IMR-90 (cell line): ENCODE results near the gene RNF141. TPM values are rescaled to one million over a fixed set of nuclear protein-coding genes. Genes with fewer than 3 reads are reported as not detected.

Source experiments
- ATAC-seq: fragments of 200-7000 bp; cut with Tn5 transposase; 2 replicates; pipeline ENCODE4 v1.9.1; 2020; ENCODE audit warnings: low read depth, mild to moderate bottlenecking, moderate library complexity
- BruUV-seq: library from RNA; stranded (reverse); fragments of 400-500 nt; replicated peaks from 2 replicates; lab custom pipeline; 2021; lab: Mats Ljungman, UMichigan
- CTCF ChIA-PET: fragments of 300-600 bp; formaldehyde crosslinking; extraction: SDS; loops from one replicate; lab custom pipeline; 2021; ENCODE audit warnings: antibody characterized with exemption; lab: Yijun Ruan, JAX
- POLR2A ChIA-PET: fragments of 300-600 bp; sonication (Branson Sonifier 250); formaldehyde crosslinking; loops from one replicate; lab custom pipeline; 2022; ENCODE audit warnings: antibody characterized with exemption; ENCODE audit not compliant: unreplicated experiment; lab: Charles Lee
- DNase-seq: peaks from one replicate; pipeline ENCODE4 v3.0.0; 2013
- H2AFZ ChIP-seq: replicated peaks from 2 replicates; pipeline ENCODE3; 2013; ENCODE audit warnings: low read length, mild to moderate bottlenecking; ENCODE audit not compliant: poor library complexity
- H2AK5ac ChIP-seq: 2 replicates; pipeline ENCODE4 v1.6.1; 2013; ENCODE audit warnings: low read depth, low read length, inconsistent platforms
- H2AK9ac ChIP-seq: replicated peaks from 2 replicates; pipeline ENCODE3; 2013; ENCODE audit warnings: mild to moderate bottlenecking, low read depth, low read length, moderate library complexity; ENCODE audit not compliant: poor library complexity
- H2BK120ac ChIP-seq: 2 replicates; pipeline ENCODE4 v1.6.1; 2013; ENCODE audit warnings: low read depth, low read length, inconsistent platforms
- H2BK15ac ChIP-seq: 3 replicates; pipeline ENCODE4 v1.6.1; 2013; ENCODE audit warnings: low read depth, low read length, inconsistent platforms
- H2BK20ac ChIP-seq: 2 replicates; pipeline ENCODE4 v1.6.1; 2013; ENCODE audit warnings: low read depth, mild to moderate bottlenecking, inconsistent platforms, low read length, moderate library complexity
- H2BK5ac ChIP-seq: 2 replicates; pipeline ENCODE4 v1.6.1; 2013; ENCODE audit warnings: mild to moderate bottlenecking, low read depth, low read length, inconsistent platforms; ENCODE audit not compliant: poor library complexity, severe bottlenecking
- H3K14ac ChIP-seq: replicated peaks from 2 replicates; pipeline ENCODE4 v1.6.1; 2013; ENCODE audit warnings: low read depth, low read length, inconsistent platforms
- H3K18ac ChIP-seq: 2 replicates; pipeline ENCODE4 v1.6.1; 2013; ENCODE audit warnings: low read depth, low read length, control low read depth
- H3K23ac ChIP-seq: 2 replicates; pipeline ENCODE4 v1.6.1; 2013; ENCODE audit warnings: low read depth, low read length, inconsistent platforms
- H3K27ac ChIP-seq: 2 replicates; pipeline ENCODE4 v1.5.1; 2013; ENCODE audit warnings: mild to moderate bottlenecking, control low read depth, low read length; ENCODE audit not compliant: insufficient read depth
- H3K27me3 ChIP-seq: 2 replicates; pipeline ENCODE4 v1.6.1; 2013; ENCODE audit warnings: low read length; ENCODE audit not compliant: control insufficient read depth, insufficient read depth
- H3K36me3 ChIP-seq: 2 replicates; pipeline ENCODE4 v1.6.1; 2013; ENCODE audit warnings: low read length, mixed read lengths; ENCODE audit not compliant: control insufficient read depth, insufficient read depth
- H3K4ac ChIP-seq: 2 replicates; pipeline ENCODE4 v1.6.1; 2013; ENCODE audit warnings: low read depth, low read length, inconsistent platforms
- H3K4me1 ChIP-seq: 2 replicates; pipeline ENCODE4 v1.6.1; 2013; ENCODE audit warnings: low read length, mixed read lengths; ENCODE audit not compliant: control insufficient read depth, insufficient read depth
- H3K4me2 ChIP-seq: 2 replicates; pipeline ENCODE4 v1.6.1; 2013; ENCODE audit warnings: low read depth, mild to moderate bottlenecking, control low read depth, low read length, moderate library complexity
- H3K4me3 ChIP-seq: 2 replicates; pipeline ENCODE4 v1.5.1; 2013; ENCODE audit warnings: low read depth, mild to moderate bottlenecking, control low read depth, low read length, moderate library complexity; ENCODE audit not compliant: insufficient read depth
- H3K56ac ChIP-seq: 2 replicates; pipeline ENCODE4 v1.6.1; 2013; ENCODE audit warnings: low read length, inconsistent platforms; ENCODE audit not compliant: insufficient read depth; ENCODE audit errors: extremely low read depth
- H3K79me1 ChIP-seq, 2 experiments: 2 replicates each; pipeline ENCODE4 v1.6.1; 2013; ENCODE audit warnings: low read length in 2 of 2, inconsistent platforms in 1 of 2, low read depth in 1 of 2
- H3K9ac ChIP-seq: 2 replicates; pipeline ENCODE4 v1.6.1; 2013; ENCODE audit warnings: low read depth, low read length, control low read depth
- H3K9me1 ChIP-seq: 2 replicates; pipeline ENCODE4 v1.6.1; 2013; ENCODE audit warnings: low read length, inconsistent platforms; ENCODE audit not compliant: insufficient read depth
- H3K9me3 ChIP-seq: 2 replicates; pipeline ENCODE4 v1.6.1; 2013; ENCODE audit warnings: low read length; ENCODE audit not compliant: control insufficient read depth, insufficient read depth
- H4K20me1 ChIP-seq: 2 replicates; pipeline ENCODE4 v1.6.1; 2013; ENCODE audit warnings: low read length, inconsistent platforms; ENCODE audit not compliant: insufficient read depth
- H4K5ac ChIP-seq: 2 replicates; pipeline ENCODE4 v1.6.1; 2013; ENCODE audit warnings: mild to moderate bottlenecking, low read depth, low read length, control low read depth
- H4K8ac ChIP-seq, 2 experiments: 2 replicates each; pipeline ENCODE4 v1.6.1; 2013; ENCODE audit warnings: low read depth in 2 of 2, low read length in 2 of 2, control low read depth in 1 of 2, inconsistent platforms in 1 of 2
- H4K91ac ChIP-seq: 2 replicates; pipeline ENCODE4 v1.6.1; 2013; ENCODE audit warnings: low read depth, low read length, inconsistent platforms; ENCODE audit not compliant: insufficient read depth
- BHLHE40 ChIP-seq: fragments of 150-350 bp; IDR thresholded peaks from 2 replicates; pipeline ENCODE4 v1.6.1; 2016; ENCODE audit warnings: mild to moderate bottlenecking, low read depth, low read length
- CEBPB ChIP-seq: IDR thresholded peaks from 2 replicates; pipeline ENCODE4 v1.6.1; 2012; ENCODE audit warnings: low read depth, low read length, improper control_type of control experiment
- CHD1 ChIP-seq: IDR thresholded peaks from 2 replicates; pipeline ENCODE4 v1.6.1; 2012; ENCODE audit warnings: low read depth, low read length, improper control_type of control experiment
- FOS ChIP-seq: fragments of 150-350 bp; IDR thresholded peaks from 2 replicates; pipeline ENCODE4 v1.6.1; 2016; ENCODE audit warnings: low read depth, low read length
- MAFK ChIP-seq: IDR thresholded peaks from 2 replicates; pipeline ENCODE4 v1.6.1; 2012; ENCODE audit warnings: low read depth, low read length, improper control_type of control experiment
- MAZ ChIP-seq: IDR thresholded peaks from 2 replicates; pipeline ENCODE4 v1.6.1; 2012; ENCODE audit warnings: low read depth, mild to moderate bottlenecking, low read length, improper control_type of control experiment, moderate library complexity, borderline replicate concordance
- MXI1 ChIP-seq: IDR thresholded peaks from 2 replicates; pipeline ENCODE4 v1.6.1; 2012; ENCODE audit warnings: low read depth, mild to moderate bottlenecking, low read length, moderate library complexity, borderline replicate concordance
- NFE2L2 ChIP-seq: fragments of 150-350 bp; IDR thresholded peaks from 2 replicates; pipeline ENCODE4 v1.6.1; 2016; ENCODE audit warnings: low read depth, mild to moderate bottlenecking, low read length
- POLR2A ChIP-seq: IDR thresholded peaks from 2 replicates; pipeline ENCODE4 v1.6.1; 2012; ENCODE audit warnings: mild to moderate bottlenecking, low read depth, low read length
- RAD21 ChIP-seq: IDR thresholded peaks from 2 replicates; pipeline ENCODE4 v1.6.1; 2012; ENCODE audit warnings: low read length, improper control_type of control experiment
- RCOR1 ChIP-seq: IDR thresholded peaks from 2 replicates; pipeline ENCODE4 v1.6.1; 2012; ENCODE audit warnings: mild to moderate bottlenecking, low read length, improper control_type of control experiment; ENCODE audit not compliant: insufficient replicate concordance
- RFX5 ChIP-seq: IDR thresholded peaks from 2 replicates; pipeline ENCODE4 v1.8.0; 2012; ENCODE audit warnings: low read depth, mild to moderate bottlenecking, low read length, moderate library complexity
- SMC3 ChIP-seq: fragments of 150-350 bp; IDR thresholded peaks from 2 replicates; pipeline ENCODE4 v1.6.1; 2016; ENCODE audit warnings: low read depth, mild to moderate bottlenecking, antibody characterized with exemption, low read length, moderate library complexity
- WGBS, 2 experiments: methylation state at CpG; one replicate each; pipeline versions ENCODE4 v1.1.5 to v1.1.7; 2013; ENCODE audit warnings: missing lambda C conversion rate in 2 of 2; ENCODE audit not compliant: insufficient read length in 1 of 2; ENCODE audit errors: extremely low coverage in 2 of 2; 5-methylcytosine and 5-hydroxymethylcytosine counted together
- dilution Hi-C: fragments of 300-500 bp; cut with HindIII; formaldehyde crosslinking; loops from one replicate; pipeline ENCODE4 v1.14.3; 2018; ENCODE audit warnings: low sequenced_read_pairs; ENCODE audit not compliant: unreplicated experiment
- in situ Hi-C: fragments of 300-500 bp; cut with MboI; formaldehyde crosslinking; loops from 3 replicates; pipeline ENCODE4 v1.14.3; 2019; ENCODE audit warnings: low sequenced_read_pairs, inconsistent platforms, mixed read lengths
- intact Hi-C: fragments of 100-400 bp; cut with micrococcal nuclease; formaldehyde crosslinking; loops from 2 replicates; pipeline ENCODE4 v1.10.0; 2022
- polyA plus RNA-seq, 3 experiments: library from polyadenylated mRNA; depleted of rRNA; stranded (reverse); fragments of >200 nt; gene quantifications; 2 replicates each; pipeline ENCODE4 v1.2.3, GENCODE V29; 2012; ENCODE audit warnings: low replicate concordance in 1 of 3
- total RNA-seq: library from RNA; depleted of rRNA; stranded (reverse); fragments of >200 nt; gene quantifications from 2 replicates; pipeline ENCODE4 v1.2.3, GENCODE V29; 2012
- TF ChIP-seq, protein P1 (sequence below): fragments of 150-350 bp; IDR thresholded peaks from 2 replicates; pipeline ENCODE4 v1.6.1; 2017; ENCODE audit warnings: mild to moderate bottlenecking, antibody characterized with exemption, low read length, low read depth
- TF ChIP-seq, protein P2 (sequence below): conservative IDR thresholded peaks from 2 replicates; pipeline ENCODE4 v1.5.1; 2012; ENCODE audit warnings: mild to moderate bottlenecking, low read depth, low read length, improper control_type of control experiment

RNF141 gene
- total and polyA plus RNA-seq, 2 of the 4 experiments (the other 2 are of a cell fraction), result 13.8 to 18.6 TPM

DNA sequence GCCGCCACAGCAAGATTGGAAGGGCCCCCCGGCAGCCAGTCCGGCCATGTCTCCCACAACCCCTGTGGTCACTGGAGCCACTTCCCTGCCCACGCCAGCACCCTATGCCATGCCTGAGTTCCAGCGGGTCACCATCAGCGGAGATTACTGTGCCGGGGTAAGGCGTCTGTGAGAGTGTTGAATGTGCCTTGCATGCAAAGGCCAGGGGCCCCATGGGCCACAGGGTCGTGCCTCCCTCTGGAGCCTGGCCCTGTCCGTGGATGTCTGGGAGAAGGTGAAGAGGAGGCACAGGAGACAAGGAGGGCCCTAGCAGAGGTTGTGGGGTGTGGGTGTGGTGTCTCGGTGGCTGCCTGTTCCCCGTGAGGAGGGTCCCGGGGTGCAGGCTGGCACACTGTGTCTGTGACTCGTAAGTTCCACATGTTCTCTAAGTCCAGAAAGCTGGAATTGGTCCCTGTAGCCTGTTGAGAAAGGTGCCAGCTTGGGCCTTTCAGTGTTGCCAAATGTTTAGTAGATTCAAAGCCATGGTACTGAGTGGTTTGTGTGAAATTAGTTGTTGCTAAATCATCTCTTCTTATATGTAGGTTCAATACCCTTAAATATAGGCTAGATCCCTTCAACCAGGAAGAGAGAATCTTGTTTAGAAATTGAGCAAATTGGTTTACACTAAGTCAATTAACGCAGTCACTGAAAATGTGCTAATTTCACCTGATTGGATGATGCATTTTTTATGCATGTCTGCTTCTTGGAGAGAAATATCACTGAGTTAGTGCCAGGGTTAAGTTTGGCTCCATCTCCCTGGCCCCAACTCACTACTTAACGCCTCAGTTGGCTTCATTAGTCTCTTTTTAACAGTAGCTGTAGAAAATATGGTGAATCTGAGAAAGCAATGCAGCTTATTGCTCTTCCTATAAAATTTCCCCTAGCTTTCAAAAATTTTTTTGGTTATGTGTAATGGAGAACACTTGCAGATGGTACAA lies 62.1 kb downstream of the RNF141 start:
- Histone ChIP-seq H4K20me1 (peaks cover 23% of the 10 kb centered on the region), H2BK15ac (no peak overlapping the region), H2AK9ac (no peak overlapping the region), H3K23ac (no peak overlapping the region), H2AK5ac (no peak overlapping the region), H3K79me1 (peaks cover 14 to 74% of the 10 kb centered on the region in 2 experiments), H3K56ac (no peak overlapping the region), H4K8ac (no peak overlapping the region), H3K4me3 (no peak overlapping the region), H2BK120ac (no peak overlapping the region), H3K9me3 (no peaks in the 10 kb centered on the region), H2BK20ac (no peak overlapping the region), H3K4me1 (peaks cover 8% of the 10 kb centered on the region), H3K36me3 (peaks cover 41% of the 10 kb centered on the region), H2BK5ac (no peak overlapping the region), H3K18ac (no peak overlapping the region), H4K91ac (no peak overlapping the region), H3K9me1 (peaks cover 21% of the 10 kb centered on the region), H2AFZ (no peak overlapping the region), H3K27me3 (no peaks in the 10 kb centered on the region), H3K14ac (no peak overlapping the region), H3K9ac (no peak overlapping the region), H3K4ac (no peak overlapping the region), H3K4me2 (no peak overlapping the region), H4K5ac (no peak overlapping the region), H3K27ac (no peak overlapping the region)
- 97% methylated on average over 7 of the region's 16 CpGs; no CpG with 5 or more reads in 1 of the 2 experiments for WGBS, 2 experiments
- dilution Hi-C loops, result no loop called here
- no peak for ATAC-seq
- POLR2A ChIA-PET, result no interaction called here
- BruUV-seq, result no TSS peak
- intact Hi-C loops, result no loop called here
- no peak for DNase-seq
- in situ Hi-C loops, result no loop called here
- TF ChIP-seq SMC3 (no peak), RAD21 (no peak), RCOR1 (no peak), MAZ (no peak), FOS (no peak), RFX5 (no peak), CEBPB (no peak), NFE2L2 (no peak), MXI1 (no peak), POLR2A (no peak), MAFK (no peak), CHD1 (no peak), BHLHE40 (no peak)
- TF ChIP-seq, protein P1, sequence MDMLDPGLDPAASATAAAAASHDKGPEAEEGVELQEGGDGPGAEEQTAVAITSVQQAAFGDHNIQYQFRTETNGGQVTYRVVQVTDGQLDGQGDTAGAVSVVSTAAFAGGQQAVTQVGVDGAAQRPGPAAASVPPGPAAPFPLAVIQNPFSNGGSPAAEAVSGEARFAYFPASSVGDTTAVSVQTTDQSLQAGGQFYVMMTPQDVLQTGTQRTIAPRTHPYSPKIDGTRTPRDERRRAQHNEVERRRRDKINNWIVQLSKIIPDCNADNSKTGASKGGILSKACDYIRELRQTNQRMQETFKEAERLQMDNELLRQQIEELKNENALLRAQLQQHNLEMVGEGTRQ, result no peak
- TF ChIP-seq, protein P2, sequence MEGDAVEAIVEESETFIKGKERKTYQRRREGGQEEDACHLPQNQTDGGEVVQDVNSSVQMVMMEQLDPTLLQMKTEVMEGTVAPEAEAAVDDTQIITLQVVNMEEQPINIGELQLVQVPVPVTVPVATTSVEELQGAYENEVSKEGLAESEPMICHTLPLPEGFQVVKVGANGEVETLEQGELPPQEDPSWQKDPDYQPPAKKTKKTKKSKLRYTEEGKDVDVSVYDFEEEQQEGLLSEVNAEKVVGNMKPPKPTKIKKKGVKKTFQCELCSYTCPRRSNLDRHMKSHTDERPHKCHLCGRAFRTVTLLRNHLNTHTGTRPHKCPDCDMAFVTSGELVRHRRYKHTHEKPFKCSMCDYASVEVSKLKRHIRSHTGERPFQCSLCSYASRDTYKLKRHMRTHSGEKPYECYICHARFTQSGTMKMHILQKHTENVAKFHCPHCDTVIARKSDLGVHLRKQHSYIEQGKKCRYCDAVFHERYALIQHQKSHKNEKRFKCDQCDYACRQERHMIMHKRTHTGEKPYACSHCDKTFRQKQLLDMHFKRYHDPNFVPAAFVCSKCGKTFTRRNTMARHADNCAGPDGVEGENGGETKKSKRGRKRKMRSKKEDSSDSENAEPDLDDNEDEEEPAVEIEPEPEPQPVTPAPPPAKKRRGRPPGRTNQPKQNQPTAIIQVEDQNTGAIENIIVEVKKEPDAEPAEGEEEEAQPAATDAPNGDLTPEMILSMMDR, result no peak
- CTCF ChIA-PET, result no interaction called here
